ENCODE measurements around the gene ARL15. TPM values are rescaled to one million over a fixed set of nuclear protein-coding genes. Genes with fewer than 3 reads are reported as not detected.

ARL15 gene
- total RNA-seq, 1 experiment from 2014 or later, result 6.9 TPM

GRCh38 chr5:54221135-54221534, 89.2 kb downstream of the ARL15 start:
- CTCF ChIA-PET, result no interaction called here
- Histone ChIP-seq H3K9me3 (ENCODE audit: low read length) (no peaks in the 10 kb centered on the region), H3K36me3 (ENCODE audit: low read depth, low read length) (no peaks in the 10 kb centered on the region; the same call in 1 of the 2 replicates), H4K20me1 (ENCODE audit: low read length) (no peaks in the 10 kb centered on the region), H3K27ac (ENCODE audit: low read length) (no peak overlapping the region), H3K9ac (ENCODE audit: low read length) (no peak overlapping the region), H3F3A (ENCODE audit: low read length, unreplicated experiment) (no peaks in the 10 kb centered on the region), H3K79me2 (ENCODE audit: low read length) (no peaks in the 10 kb centered on the region), H3K9me2 (replicated peaks; ENCODE audit: low read length) (no peaks in the 10 kb centered on the region), H2AFZ (ENCODE audit: low read length) (no peak overlapping the region), H3K27me3 (ENCODE audit: low read length) (no peaks in the 10 kb centered on the region), H3K4me1 (ENCODE audit: insufficient read depth, low read length) (no peaks in the 10 kb centered on the region), H3K4me3 (ENCODE audit: low read length) (no peak overlapping the region), H3K4me2 (ENCODE audit: low read length) (no peak overlapping the region)
- POLR2A ChIA-PET (ENCODE audit: unreplicated experiment), result no interaction called here
- DNase-seq (no peak), ATAC-seq (no peak)
- no TSS peak for BruUV-seq (replicated peaks)
- intact Hi-C loops (cut with micrococcal nuclease), result no loop called here
- TF ChIP-seq EZH2 (IDR thresholded peaks at IDR 0.05; ENCODE audit: low read length, unreplicated experiment) (no peak), EZH2phosphoT487 (IDR thresholded peaks at IDR 0.05; ENCODE audit: borderline replicate concordance, low read length) (no peak)
- TF ChIP-seq, protein P1, sequence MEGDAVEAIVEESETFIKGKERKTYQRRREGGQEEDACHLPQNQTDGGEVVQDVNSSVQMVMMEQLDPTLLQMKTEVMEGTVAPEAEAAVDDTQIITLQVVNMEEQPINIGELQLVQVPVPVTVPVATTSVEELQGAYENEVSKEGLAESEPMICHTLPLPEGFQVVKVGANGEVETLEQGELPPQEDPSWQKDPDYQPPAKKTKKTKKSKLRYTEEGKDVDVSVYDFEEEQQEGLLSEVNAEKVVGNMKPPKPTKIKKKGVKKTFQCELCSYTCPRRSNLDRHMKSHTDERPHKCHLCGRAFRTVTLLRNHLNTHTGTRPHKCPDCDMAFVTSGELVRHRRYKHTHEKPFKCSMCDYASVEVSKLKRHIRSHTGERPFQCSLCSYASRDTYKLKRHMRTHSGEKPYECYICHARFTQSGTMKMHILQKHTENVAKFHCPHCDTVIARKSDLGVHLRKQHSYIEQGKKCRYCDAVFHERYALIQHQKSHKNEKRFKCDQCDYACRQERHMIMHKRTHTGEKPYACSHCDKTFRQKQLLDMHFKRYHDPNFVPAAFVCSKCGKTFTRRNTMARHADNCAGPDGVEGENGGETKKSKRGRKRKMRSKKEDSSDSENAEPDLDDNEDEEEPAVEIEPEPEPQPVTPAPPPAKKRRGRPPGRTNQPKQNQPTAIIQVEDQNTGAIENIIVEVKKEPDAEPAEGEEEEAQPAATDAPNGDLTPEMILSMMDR (conservative IDR thresholded peaks at IDR 0.05; ENCODE audit: low read depth, low read length), result no peak

- Histone ChIP-seq H3F3A (ENCODE audit: low read length, unreplicated experiment) (no peaks in the 10 kb centered on the region), H3K4me2 (ENCODE audit: low read length) (no peak overlapping the region), H3K27ac (ENCODE audit: low read length) (no peak overlapping the region), H2AFZ (ENCODE audit: low read length) (no peak overlapping the region), H3K36me3 (ENCODE audit: low read depth, low read length) (no peaks in the 10 kb centered on the region; the same call in 1 of the 2 replicates), H3K4me1 (ENCODE audit: insufficient read depth, low read length) (no peaks in the 10 kb centered on the region), H3K9me2 (replicated peaks; ENCODE audit: low read length) (no peaks in the 10 kb centered on the region), H4K20me1 (ENCODE audit: low read length) (no peaks in the 10 kb centered on the region), H3K9ac (ENCODE audit: low read length) (no peak overlapping the region), H3K27me3 (ENCODE audit: low read length) (no peaks in the 10 kb centered on the region), H3K4me3 (ENCODE audit: low read length) (no peak overlapping the region), H3K79me2 (ENCODE audit: low read length) (no peaks in the 10 kb centered on the region), H3K9me3 (ENCODE audit: low read length) (no peaks in the 10 kb centered on the region)
- ATAC-seq (no peak), DNase-seq (no peak)
- TF ChIP-seq EZH2 (IDR thresholded peaks at IDR 0.05; ENCODE audit: low read length, unreplicated experiment), result no peak
- no peak for TF ChIP-seq EZH2phosphoT487 (IDR thresholded peaks at IDR 0.05; ENCODE audit: borderline replicate concordance, low read length)
- TF ChIP-seq, protein P1 (conservative IDR thresholded peaks at IDR 0.05; ENCODE audit: low read depth, low read length), result no peak
- BruUV-seq (replicated peaks), result no TSS peak
- POLR2A ChIA-PET (ENCODE audit: unreplicated experiment), result no interaction called here
- intact Hi-C loops (cut with micrococcal nuclease), result no loop called here
- CTCF ChIA-PET, result no interaction called here
Observed at GRCh38 chr5:54220230-54221040, 89.9 kb downstream of the ARL15 start.

Data from PC-3 (cell line).